PC-9 (cell line): ENCODE measurements around the gene CD48.

Experiments used
- EZH2 ChIP-seq: fragments of 200-600 bp; sonication (generic); IDR thresholded peaks from 2 replicates; pipeline ENCODE4 v1.8.0; 2017; ENCODE audit warnings: antibody characterized with exemption, low read depth
- TF ChIP-seq, protein P1 (sequence below): fragments of 200-600 bp; sonication (generic); conservative IDR thresholded peaks from 2 replicates; pipeline ENCODE4 v1.6.1; 2017; ENCODE audit warnings: mixed run types, antibody characterized with exemption, mild to moderate bottlenecking, moderate library complexity

GRCh38 chr1:160669276-160669675 lies 42.3 kb downstream of the CD48 start:
- TF ChIP-seq, protein P1, sequence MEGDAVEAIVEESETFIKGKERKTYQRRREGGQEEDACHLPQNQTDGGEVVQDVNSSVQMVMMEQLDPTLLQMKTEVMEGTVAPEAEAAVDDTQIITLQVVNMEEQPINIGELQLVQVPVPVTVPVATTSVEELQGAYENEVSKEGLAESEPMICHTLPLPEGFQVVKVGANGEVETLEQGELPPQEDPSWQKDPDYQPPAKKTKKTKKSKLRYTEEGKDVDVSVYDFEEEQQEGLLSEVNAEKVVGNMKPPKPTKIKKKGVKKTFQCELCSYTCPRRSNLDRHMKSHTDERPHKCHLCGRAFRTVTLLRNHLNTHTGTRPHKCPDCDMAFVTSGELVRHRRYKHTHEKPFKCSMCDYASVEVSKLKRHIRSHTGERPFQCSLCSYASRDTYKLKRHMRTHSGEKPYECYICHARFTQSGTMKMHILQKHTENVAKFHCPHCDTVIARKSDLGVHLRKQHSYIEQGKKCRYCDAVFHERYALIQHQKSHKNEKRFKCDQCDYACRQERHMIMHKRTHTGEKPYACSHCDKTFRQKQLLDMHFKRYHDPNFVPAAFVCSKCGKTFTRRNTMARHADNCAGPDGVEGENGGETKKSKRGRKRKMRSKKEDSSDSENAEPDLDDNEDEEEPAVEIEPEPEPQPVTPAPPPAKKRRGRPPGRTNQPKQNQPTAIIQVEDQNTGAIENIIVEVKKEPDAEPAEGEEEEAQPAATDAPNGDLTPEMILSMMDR: no peak
- TF ChIP-seq EZH2: no peak
